Ramos (cell line): ENCODE results near the gene SPRR2D.
"Not testable (repeated sequence)": the region's sequence is repeated elsewhere in the genome, so short reads cannot be mapped to it uniquely, and the experiment has no call there.

Source experiments
- in situ Hi-C: fragments of 300-500 bp; cut with MboI; formaldehyde crosslinking; loops from one replicate; pipeline ENCODE4 v1.14.3; 2022; ENCODE audit warnings: low sequenced_read_pairs; ENCODE audit not compliant: unreplicated experiment

Gene SPRR2D

GRCh38 chr1:153040950-153041631 lies at the start of gene SPRR2D:
TSS of gene SPRR2D (minus strand) at chr1:153041120. CDS start at chr1:153040346, 774 bp downstream.
- in situ Hi-C loops = no loop called here

GRCh38 chr1:153087652-153088051 lies 46.7 kb upstream of the SPRR2D start:
- in situ Hi-C loops = no loop called here

GRCh38 chr1:153081736-153082135 lies 40.8 kb upstream of the SPRR2D start:
- in situ Hi-C loops = no loop called here

GRCh38 chr1:153072806-153073726 lies 32.1 kb upstream of the SPRR2D start:
- in situ Hi-C loops = no loop called here

GRCh38 chr1:153071511-153071910 lies 30.6 kb upstream of the SPRR2D start, which contains the start of gene SPRR2B:
TSS of gene SPRR2B (minus strand) at chr1:153071611. CDS start at chr1:153070839, 772 bp downstream.
- in situ Hi-C loops = no loop called here

- in situ Hi-C loops = no loop called here
These were observed 29.3 kb upstream of the SPRR2D start for GRCh38 chr1:153070243-153070642.

- in situ Hi-C loops = no loop called here
These were observed 18.2 kb upstream of the SPRR2D start for GRCh38 chr1:153058826-153059784.

- in situ Hi-C loops = no loop called here
These were observed 17.2 kb upstream of the SPRR2D start for GRCh38 chr1:153058154-153058553.

- in situ Hi-C loops = no loop called here
These were observed 16.5 kb upstream of the SPRR2D start, which contains the start of gene SPRR2A for GRCh38 chr1:153057375-153057774. TSS of gene SPRR2A (minus strand) at chr1:153057512. CDS start at chr1:153056735, 777 bp downstream.

- in situ Hi-C loops = not testable (repeated sequence)
These were observed 15.2 kb upstream of the SPRR2D start for GRCh38 chr1:153056111-153056510.

GRCh38 chr1:153049211-153049610 lies 8.3 kb upstream of the SPRR2D start:
- in situ Hi-C loops = no loop called here

- in situ Hi-C loops = no loop called here
These were observed 5.7 kb downstream of the SPRR2D start for GRCh38 chr1:153035211-153035610.

GRCh38 chr1:153032677-153033308 lies 8.1 kb downstream of the SPRR2D start:
- in situ Hi-C loops = no loop called here

- in situ Hi-C loops = no loop called here
These were observed 8.8 kb downstream of the SPRR2D start for GRCh38 chr1:153032073-153032472.

- in situ Hi-C loops = no loop called here
These were observed 10.0 kb downstream of the SPRR2D start, which contains the start of gene SPRR1B for GRCh38 chr1:153030895-153031294. TSS of gene SPRR1B (plus strand) at chr1:153031203. CDS start at chr1:153032346, 1,143 bp downstream.

GRCh38 chr1:153028766-153029165 lies 12.2 kb downstream of the SPRR2D start:
- in situ Hi-C loops = no loop called here

GRCh38 chr1:153025797-153026196 lies 15.1 kb downstream of the SPRR2D start:
- in situ Hi-C loops = no loop called here

GRCh38 chr1:153024413-153024812 lies 16.5 kb downstream of the SPRR2D start:
- in situ Hi-C loops = no loop called here

GRCh38 chr1:153023109-153023508 lies 17.8 kb downstream of the SPRR2D start:
- in situ Hi-C loops = no loop called here
